Prostate gland (tissue), 2 donors: Measurements from ENCODE around the gene KPNA1. TPM values are rescaled to one million over a fixed set of nuclear protein-coding genes. Genes with fewer than 3 reads are reported as not detected.
"Not testable (repeated sequence)": the region's sequence is repeated elsewhere in the genome, so short reads cannot be mapped to it uniquely, and the experiment has no call there.

Experiments used
- DNase-seq: peaks from one replicate; pipeline ENCODE4 v3.0.0-alpha.2; 2019; ENCODE audit warnings: low spot score
- H3K27ac ChIP-seq, 2 donors: fragments of 200-600 bp; sonication (generic); 2 replicates each; pipeline ENCODE4 v1.5.1; 2017 to 2019
- H3K27me3 ChIP-seq: fragments of 200-600 bp; sonication (generic); replicated peaks from 2 replicates; pipeline ENCODE4 v1.5.1; 2019; ENCODE audit not compliant: insufficient read depth
- H3K36me3 ChIP-seq, 2 donors: fragments of 200-600 bp; sonication (generic); 1 replicate in 1 of 2; 2 replicates in 1 of 2; pipeline versions ENCODE4 v1.5.1 to v1.8.1; 2017 to 2019
- H3K4me1 ChIP-seq: fragments of 200-600 bp; sonication (generic); replicated peaks from 2 replicates; pipeline ENCODE4 v1.5.1; 2019
- H3K4me3 ChIP-seq, 2 donors: fragments of 200-600 bp; sonication (generic); 2 replicates each; pipeline ENCODE4 v1.5.1; 2017 to 2019
- H3K9me3 ChIP-seq: fragments of 200-600 bp; sonication (generic); 2 replicates; pipeline ENCODE4 v1.5.1; 2017
- CTCF ChIP-seq, 4 experiments: fragments of 200-600 bp in 2 of 4; fragments of 450-650 bp in 2 of 4; sonication (generic) in 2 of 4; IDR thresholded peaks; 1 replicate in 3 of 4; 2 replicates in 1 of 4; pipeline ENCODE4 v1.5.1; 2016 to 2019; ENCODE audit warnings: antibody characterized with exemption in 4 of 4, mild to moderate bottlenecking in 2 of 4, moderate library complexity in 2 of 4
- POLR2A ChIP-seq: fragments of 450-650 bp; IDR thresholded peaks from one replicate; pipeline ENCODE4 v1.6.1; 2016; ENCODE audit warnings: antibody characterized with exemption, mild to moderate bottlenecking
- POLR2AphosphoS5 ChIP-seq: sonication (generic); formaldehyde crosslinking; IDR thresholded peaks from one replicate; pipeline ENCODE4 v1.6.1; 2017; ENCODE audit warnings: antibody characterized with exemption
- WGBS: methylation state at CpG from one replicate; pipeline ENCODE4 v1.1.5; 2018; 5-methylcytosine and 5-hydroxymethylcytosine counted together
- intact Hi-C: fragments of 100-400 bp; cut with DNase I; formaldehyde crosslinking; loops from one replicate; pipeline ENCODE4 v1.14.2; 2022
- total RNA-seq, 2 donors: library from RNA; depleted of rRNA; stranded (reverse); fragments of >200 nt; gene quantifications; one replicate each; pipeline ENCODE4 v1.1.0, GENCODE V29; 2016

Gene KPNA1
- total RNA-seq, 2 donors from 2014 or later, result 27.1 to 38.7 TPM

GRCh38 chr3:122510878-122511535, 3.7 kb downstream of the KPNA1 start:
- WGBS, result 85% methylated on average over 8 of the region's 8 CpGs
- no peak for DNase-seq
- Histone ChIP-seq H3K36me3 (no peaks in the 10 kb centered on the region), H3K27ac (no peak overlapping the region), H3K4me3 (no peak overlapping the region), H3K9me3 (no peaks in the 10 kb centered on the region), H3K27me3 (no peaks in the 10 kb centered on the region), H3K4me1 (no peaks in the 10 kb centered on the region)
- intact Hi-C loops, result loop anchor here (10.0 kb wide), 1 partner anchor 96 kb away; the partner anchor contains the start of gene WDR5B
- TF ChIP-seq CTCF (IDR thresholded peaks at IDR 0.05) (no peak), POLR2AphosphoS5 (no peak), POLR2A (no peak)

- H3K4me3 ChIP-seq, DNase-seq, H3K36me3 ChIP-seq, H3K9me3 ChIP-seq, intact Hi-C loops, H3K27ac ChIP-seq, H3K27me3 ChIP-seq, H3K4me1 ChIP-seq: not testable (repeated sequence)
- 84% methylated on average over 9 of the region's 9 CpGs for WGBS
These were observed 5.8 kb downstream of the KPNA1 start for GRCh38 chr3:122508944-122509343.

GRCh38 chr3:122508135-122508914, 6.4 kb downstream of the KPNA1 start:
- Histone ChIP-seq H3K36me3 (no peaks in the 10 kb centered on the region), H3K27ac (no peak overlapping the region), H3K9me3 (no peaks in the 10 kb centered on the region), H3K4me1 (no peaks in the 10 kb centered on the region), H3K4me3 (no peak overlapping the region), H3K27me3 (no peaks in the 10 kb centered on the region)
- 87% methylated on average over 2 of the region's 2 CpGs for WGBS
- no peak for DNase-seq
- TF ChIP-seq CTCF (IDR thresholded peaks at IDR 0.05) (no peak), POLR2AphosphoS5 (no peak), POLR2A (no peak)
- intact Hi-C loops, result no loop called here

GRCh38 chr3:122506450-122506849, 8.3 kb downstream of the KPNA1 start:
- 98% methylated on average over 1 of the region's 1 CpG for whole genome bisulfite sequencing
- Histone ChIP-seq H3K4me1 (no peaks in the 10 kb centered on the region), H3K9me3 (no peaks in the 10 kb centered on the region)

GRCh38 chr3:122505676-122506075, 9.1 kb downstream of the KPNA1 start:
- Histone ChIP-seq H3K27me3 (no peaks in the 10 kb centered on the region), H3K9me3 (no peaks in the 10 kb centered on the region), H3K4me1 (no peaks in the 10 kb centered on the region), H3K36me3 (no peaks in the 10 kb centered on the region), H3K27ac (no peak overlapping the region), H3K4me3 (no peak overlapping the region)
- intact Hi-C loops, result no loop called here
- WGBS, result 64% methylated on average over 2 of the region's 2 CpGs
- DNase-seq, result no peak
- TF ChIP-seq POLR2AphosphoS5 (no peak), POLR2A (no peak), CTCF (IDR thresholded peaks at IDR 0.05) (no peak)

More at GRCh38 chr3:122506450-122506849, 8.3 kb downstream of the KPNA1 start:
- Histone ChIP-seq H3K27ac (no peak overlapping the region), H3K27me3 (no peaks in the 10 kb centered on the region), H3K4me3 (no peak overlapping the region), H3K36me3 (no peaks in the 10 kb centered on the region)
- TF ChIP-seq POLR2AphosphoS5, result no peak
- TF ChIP-seq CTCF (IDR thresholded peaks at IDR 0.05), result no peak
- TF ChIP-seq POLR2A, result no peak
- intact Hi-C loops, result no loop called here
- DNase-seq, result no peak
